ENCODE data around the gene CFAP221. TPM values are rescaled to one million over a fixed set of nuclear protein-coding genes. Genes with fewer than 3 reads are reported as not detected.

Gene CFAP221
- total RNA-seq, 1 donor: not detected

DNA sequence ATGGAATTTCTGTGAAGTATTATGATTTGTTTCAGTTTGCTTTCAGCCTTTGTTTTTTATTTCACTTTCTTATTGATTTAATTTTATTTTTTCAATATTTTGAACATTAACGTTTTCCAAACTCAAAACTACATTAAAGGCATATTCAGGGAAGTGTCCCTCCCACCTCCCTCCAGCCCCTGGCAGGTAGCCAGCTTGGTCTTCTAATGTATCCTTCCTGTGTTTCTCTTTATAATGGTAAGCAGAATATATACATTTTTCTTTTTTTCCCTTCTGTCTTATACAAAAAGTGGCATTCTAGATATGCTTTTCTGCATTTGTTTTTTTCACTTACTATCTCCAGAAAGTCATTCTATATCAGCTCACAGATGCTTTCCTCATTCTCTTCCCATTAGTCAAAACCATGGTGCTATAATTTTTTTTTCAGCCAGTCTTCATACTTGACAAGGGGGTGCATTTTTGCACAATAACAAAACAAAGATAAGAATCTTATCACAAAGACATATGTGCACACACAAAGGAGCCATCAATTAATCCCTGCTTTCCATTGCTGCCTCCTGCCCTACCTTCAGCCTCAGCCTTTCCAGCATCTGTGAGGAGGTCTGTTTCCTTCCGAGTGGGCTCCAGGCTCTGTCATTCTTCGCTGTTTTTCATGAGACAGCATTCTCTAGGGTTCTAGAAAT lies 101.1 kb downstream of the CFAP221 start:
- no peak overlapping the region for H3K4me3 ChIP-seq (ENCODE audit: low read depth, low read length)
- TF ChIP-seq, protein P1, sequence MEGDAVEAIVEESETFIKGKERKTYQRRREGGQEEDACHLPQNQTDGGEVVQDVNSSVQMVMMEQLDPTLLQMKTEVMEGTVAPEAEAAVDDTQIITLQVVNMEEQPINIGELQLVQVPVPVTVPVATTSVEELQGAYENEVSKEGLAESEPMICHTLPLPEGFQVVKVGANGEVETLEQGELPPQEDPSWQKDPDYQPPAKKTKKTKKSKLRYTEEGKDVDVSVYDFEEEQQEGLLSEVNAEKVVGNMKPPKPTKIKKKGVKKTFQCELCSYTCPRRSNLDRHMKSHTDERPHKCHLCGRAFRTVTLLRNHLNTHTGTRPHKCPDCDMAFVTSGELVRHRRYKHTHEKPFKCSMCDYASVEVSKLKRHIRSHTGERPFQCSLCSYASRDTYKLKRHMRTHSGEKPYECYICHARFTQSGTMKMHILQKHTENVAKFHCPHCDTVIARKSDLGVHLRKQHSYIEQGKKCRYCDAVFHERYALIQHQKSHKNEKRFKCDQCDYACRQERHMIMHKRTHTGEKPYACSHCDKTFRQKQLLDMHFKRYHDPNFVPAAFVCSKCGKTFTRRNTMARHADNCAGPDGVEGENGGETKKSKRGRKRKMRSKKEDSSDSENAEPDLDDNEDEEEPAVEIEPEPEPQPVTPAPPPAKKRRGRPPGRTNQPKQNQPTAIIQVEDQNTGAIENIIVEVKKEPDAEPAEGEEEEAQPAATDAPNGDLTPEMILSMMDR (IDR thresholded peaks at IDR 0.05; ENCODE audit: insufficient read depth, low read depth, low read length): no peak
- DNase-seq (ENCODE audit: low read depth): no peak

GRCh38 chr2:119646149-119646548 lies 101.9 kb downstream of the CFAP221 start:
- DNase-seq (ENCODE audit: low read depth): no peak
- TF ChIP-seq, protein P1 (IDR thresholded peaks at IDR 0.05; ENCODE audit: insufficient read depth, low read depth, low read length): no peak
- no peak overlapping the region for H3K4me3 ChIP-seq (ENCODE audit: low read depth, low read length)

- TF ChIP-seq, protein P1 (IDR thresholded peaks at IDR 0.05; ENCODE audit: insufficient read depth, low read depth, low read length): no peak
- DNase-seq (ENCODE audit: low read depth): no peak
- H3K4me3 ChIP-seq (ENCODE audit: low read depth, low read length): no peak overlapping the region
These were observed 103.4 kb downstream of the CFAP221 start for GRCh38 chr2:119647440-119648169.

DNA sequence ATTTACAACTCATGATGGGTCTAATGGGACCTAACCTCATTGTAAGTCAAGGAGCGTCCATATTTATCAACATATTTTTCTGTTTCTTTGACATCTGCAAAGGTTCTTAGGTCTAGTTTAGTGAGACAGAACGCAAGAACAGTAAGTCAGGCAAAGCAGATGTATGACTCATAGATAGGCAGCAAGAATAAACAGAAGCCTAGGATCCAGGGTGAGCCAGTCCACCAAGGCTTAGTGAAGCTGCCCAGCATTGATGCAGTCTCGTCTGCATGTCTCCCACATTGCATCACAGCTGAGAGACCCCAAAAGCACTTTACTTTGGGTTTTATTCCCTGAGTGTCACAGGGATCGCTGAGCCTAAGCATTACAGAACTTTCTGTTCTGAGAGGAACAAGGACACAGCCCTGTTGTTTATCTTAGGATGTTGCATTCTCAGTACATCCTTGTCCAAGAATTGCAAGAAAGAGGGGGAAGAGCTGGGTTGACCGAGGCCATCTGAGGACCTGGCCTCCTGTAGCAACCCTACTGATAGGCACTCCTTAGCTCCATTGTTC lies 105.2 kb downstream of the CFAP221 start:
- TF ChIP-seq, protein P1 (IDR thresholded peaks at IDR 0.05; ENCODE audit: insufficient read depth, low read depth, low read length): no peak
- H3K4me3 ChIP-seq (ENCODE audit: low read depth, low read length): no peak overlapping the region
- peak; percentile 25 for DNase-seq (ENCODE audit: low read depth)

GRCh38 chr2:119650206-119650605 lies 106.0 kb downstream of the CFAP221 start:
- TF ChIP-seq, protein P1 (IDR thresholded peaks at IDR 0.05; ENCODE audit: insufficient read depth, low read depth, low read length): no peak
- no peak overlapping the region for H3K4me3 ChIP-seq (ENCODE audit: low read depth, low read length)
- no peak for DNase-seq (ENCODE audit: low read depth)

GRCh38 chr2:119650846-119651370 lies 106.7 kb downstream of the CFAP221 start:
- DNase-seq (ENCODE audit: low read depth): peak; percentile 64
- no peak overlapping the region for H3K4me3 ChIP-seq (ENCODE audit: low read depth, low read length)
- TF ChIP-seq, protein P1 (IDR thresholded peaks at IDR 0.05; ENCODE audit: insufficient read depth, low read depth, low read length): no peak
